Esophagus mucosa (tissue), 1 donor: ENCODE measurements around the gene C19orf81. TPM values are rescaled to one million over a fixed set of nuclear protein-coding genes. Genes with fewer than 3 reads are reported as not detected.

ENCODE experiments used
- ATAC-seq: fragments of 200-7000 bp; cut with Tn5 transposase; one replicate; pipeline ENCODE4 v1.9.1; 2020
- total RNA-seq: library from RNA; stranded (reverse); gene quantifications from one replicate; pipeline ENCODE4 v1.2.4, GENCODE V29; 2023
- donor health status: DM: yes; HTN: yes; CAD: no.

Gene C19orf81
- total RNA-seq, 1 donor from 2014 or later: not detected

- ATAC-seq: no peak
Measured at GRCh38 chr19:50629801-50630200, 19.4 kb upstream of the C19orf81 start.

- no peak for ATAC-seq
Measured at GRCh38 chr19:50632151-50632835, 17.0 kb upstream of the C19orf81 start.

- no peak for ATAC-seq
Measured at GRCh38 chr19:50633359-50633758, 15.9 kb upstream of the C19orf81 start.

- no peak for ATAC-seq
Measured at GRCh38 chr19:50633973-50634372, 15.3 kb upstream of the C19orf81 start.

GRCh38 chr19:50636317-50637085 lies 12.7 kb upstream of the C19orf81 start:
- no peak for ATAC-seq

- ATAC-seq: no peak
Measured at GRCh38 chr19:50638600-50638999, 10.6 kb upstream of the C19orf81 start.

- no peak for ATAC-seq
Measured at GRCh38 chr19:50639121-50640112, 9.8 kb upstream of the C19orf81 start, which contains the start of gene SYT3. Gene SYT3 (minus strand): TSS chr19:50639881. CDS start chr19:50637411, 2,470 bp downstream.

GRCh38 chr19:50640368-50640767 lies 8.9 kb upstream of the C19orf81 start:
- no peak for ATAC-seq

GRCh38 chr19:50644315-50644915 lies 4.8 kb upstream of the C19orf81 start:
- ATAC-seq: no peak

- ATAC-seq: no peak
Measured at GRCh38 chr19:50645107-50645506, 4.1 kb upstream of the C19orf81 start.

- no peak for ATAC-seq
Measured at GRCh38 chr19:50646074-50646807, 3.0 kb upstream of the C19orf81 start.

GRCh38 chr19:50647879-50648615 lies 1.2 kb upstream of the C19orf81 start:
- ATAC-seq: no peak

- ATAC-seq: no peak
Measured at GRCh38 chr19:50648659-50649058, 586 bp upstream of the C19orf81 start.

GRCh38 chr19:50651174-50651573 lies 1.9 kb downstream of the C19orf81 start:
- no peak for ATAC-seq

- ATAC-seq: no peak
Measured at GRCh38 chr19:50652722-50653121, 3.5 kb downstream of the C19orf81 start.

- ATAC-seq: no peak
Measured at GRCh38 chr19:50654882-50655281, 5.6 kb downstream of the C19orf81 start.

GRCh38 chr19:50657222-50657669 lies 8.0 kb downstream of the C19orf81 start:
- ATAC-seq: no peak

- peak; percentile 89 for ATAC-seq
Measured at GRCh38 chr19:50657712-50658440, 8.6 kb downstream of the C19orf81 start.

- peak; percentile 54 for ATAC-seq
Measured at GRCh38 chr19:50658441-50659317, 9.4 kb downstream of the C19orf81 start.
